ENCODE measurements around the gene SLFN14.
"Not testable (repeated sequence)": the region's sequence is repeated elsewhere in the genome, so short reads cannot be mapped to it uniquely, and the experiment has no call there.

SLFN14 gene

DNA sequence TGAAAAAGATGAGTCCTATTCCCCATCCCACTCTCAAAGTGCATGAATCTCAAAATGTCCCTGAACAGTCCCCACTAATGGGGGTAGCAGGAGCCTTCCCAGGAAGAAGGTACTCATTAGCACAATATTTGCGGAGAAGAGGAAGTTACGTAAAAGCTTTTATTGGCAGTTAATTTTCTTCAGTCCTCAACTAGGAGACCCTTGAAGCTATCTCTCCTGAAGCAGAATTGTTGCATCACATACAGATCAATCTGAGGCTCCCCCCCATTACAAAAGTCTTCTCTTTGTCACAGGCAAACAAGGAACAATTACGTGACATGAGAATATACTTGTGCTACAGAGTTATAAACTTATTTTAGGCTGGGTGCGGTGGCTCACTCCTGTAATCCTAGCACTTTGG is 37.3 kb downstream of the SLFN14 start:
- Histone ChIP-seq H3K9me2 (replicated peaks; ENCODE audit: low read depth, low read length) (no peaks in the 10 kb centered on the region), H3K9ac (ENCODE audit: low read depth, low read length, poor library complexity, severe bottlenecking) (no peak overlapping the region), H3K4me1 (ENCODE audit: insufficient read depth, low read length, poor library complexity, severe bottlenecking) (peaks cover 39% of the 10 kb centered on the region), H3K36me3 (ENCODE audit: insufficient read depth, low read length) (no peaks in the 10 kb centered on the region), H3K27me3 (ENCODE audit: insufficient read depth, low read length, poor library complexity, severe bottlenecking) (no peaks in the 10 kb centered on the region), H2AFZ (ENCODE audit: low read length) (no peak overlapping the region), H3K4me3 (ENCODE audit: low read length, poor library complexity, severe bottlenecking) (no peak overlapping the region), H4K20me1 (ENCODE audit: insufficient read depth, low read length, poor library complexity, severe bottlenecking) (no peaks in the 10 kb centered on the region), H3K4me2 (ENCODE audit: low read depth, low read length, poor library complexity, severe bottlenecking) (no peak overlapping the region), H3K9me3 (ENCODE audit: insufficient read depth, low read depth, low read length) (no peaks in the 10 kb centered on the region), H3F3A (ENCODE audit: low read depth) (peaks cover 8% of the 10 kb centered on the region), H3K79me2 (ENCODE audit: insufficient read depth, low read length) (no peaks in the 10 kb centered on the region)
- TF ChIP-seq, protein P1, sequence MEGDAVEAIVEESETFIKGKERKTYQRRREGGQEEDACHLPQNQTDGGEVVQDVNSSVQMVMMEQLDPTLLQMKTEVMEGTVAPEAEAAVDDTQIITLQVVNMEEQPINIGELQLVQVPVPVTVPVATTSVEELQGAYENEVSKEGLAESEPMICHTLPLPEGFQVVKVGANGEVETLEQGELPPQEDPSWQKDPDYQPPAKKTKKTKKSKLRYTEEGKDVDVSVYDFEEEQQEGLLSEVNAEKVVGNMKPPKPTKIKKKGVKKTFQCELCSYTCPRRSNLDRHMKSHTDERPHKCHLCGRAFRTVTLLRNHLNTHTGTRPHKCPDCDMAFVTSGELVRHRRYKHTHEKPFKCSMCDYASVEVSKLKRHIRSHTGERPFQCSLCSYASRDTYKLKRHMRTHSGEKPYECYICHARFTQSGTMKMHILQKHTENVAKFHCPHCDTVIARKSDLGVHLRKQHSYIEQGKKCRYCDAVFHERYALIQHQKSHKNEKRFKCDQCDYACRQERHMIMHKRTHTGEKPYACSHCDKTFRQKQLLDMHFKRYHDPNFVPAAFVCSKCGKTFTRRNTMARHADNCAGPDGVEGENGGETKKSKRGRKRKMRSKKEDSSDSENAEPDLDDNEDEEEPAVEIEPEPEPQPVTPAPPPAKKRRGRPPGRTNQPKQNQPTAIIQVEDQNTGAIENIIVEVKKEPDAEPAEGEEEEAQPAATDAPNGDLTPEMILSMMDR (conservative IDR thresholded peaks at IDR 0.05; ENCODE audit: low read length): no peak
- no peak for TF ChIP-seq EZH2phosphoT487 (IDR thresholded peaks at IDR 0.05; ENCODE audit: borderline replicate concordance)

DNA sequence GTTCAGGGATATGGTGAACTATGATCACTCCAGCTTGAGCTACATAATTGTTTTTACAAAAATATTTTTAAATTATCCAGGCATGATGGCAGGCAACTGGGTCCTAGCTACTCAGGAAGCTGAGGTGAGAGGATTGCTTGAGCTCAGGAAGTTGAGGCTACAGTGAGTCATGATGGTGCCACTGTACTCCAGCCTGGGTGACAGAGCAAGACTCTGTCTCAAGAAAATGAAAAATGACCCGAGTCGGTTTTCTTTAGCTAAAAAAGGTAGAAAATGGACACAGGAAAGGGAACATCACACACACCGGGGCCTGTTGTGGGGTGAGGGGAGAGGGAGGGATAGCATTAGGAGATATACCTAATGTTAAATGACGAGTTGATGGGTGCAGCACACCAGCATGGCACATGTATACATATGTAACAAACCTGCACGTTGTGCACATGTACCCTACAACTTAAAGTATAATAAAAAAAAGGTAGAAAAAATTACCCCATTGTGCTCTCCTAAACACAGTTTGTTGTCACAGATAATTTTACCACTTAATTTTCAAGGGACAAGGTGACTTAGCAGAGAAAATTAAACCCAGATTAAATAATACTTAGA is 38.9 kb downstream of the SLFN14 start:
- peak overlapping the region; percentile 80 for H3K4me2 ChIP-seq (ENCODE audit: low read depth, low read length, poor library complexity, severe bottlenecking)
- H3K36me3 ChIP-seq (ENCODE audit: insufficient read depth, low read length); H4K20me1 ChIP-seq (ENCODE audit: insufficient read depth, low read length, poor library complexity, severe bottlenecking); H3K27me3 ChIP-seq (ENCODE audit: insufficient read depth, low read length, poor library complexity, severe bottlenecking); H3F3A ChIP-seq (ENCODE audit: low read depth); H3K9me2 ChIP-seq (replicated peaks; ENCODE audit: low read depth, low read length); H3K9me3 ChIP-seq (ENCODE audit: insufficient read depth, low read depth, low read length); H3K79me2 ChIP-seq (ENCODE audit: insufficient read depth, low read length): not testable (repeated sequence)
- peak overlapping the region; percentile 67 for H3K9ac ChIP-seq (ENCODE audit: low read depth, low read length, poor library complexity, severe bottlenecking)
- H3K4me1 ChIP-seq (ENCODE audit: insufficient read depth, low read length, poor library complexity, severe bottlenecking): peaks cover 39% of the 10 kb centered on the region
- peak overlapping the region; percentile 81 for H2AFZ ChIP-seq (ENCODE audit: low read length)
- H3K4me3 ChIP-seq (ENCODE audit: low read length, poor library complexity, severe bottlenecking): peak overlapping the region; percentile 62

DNA sequence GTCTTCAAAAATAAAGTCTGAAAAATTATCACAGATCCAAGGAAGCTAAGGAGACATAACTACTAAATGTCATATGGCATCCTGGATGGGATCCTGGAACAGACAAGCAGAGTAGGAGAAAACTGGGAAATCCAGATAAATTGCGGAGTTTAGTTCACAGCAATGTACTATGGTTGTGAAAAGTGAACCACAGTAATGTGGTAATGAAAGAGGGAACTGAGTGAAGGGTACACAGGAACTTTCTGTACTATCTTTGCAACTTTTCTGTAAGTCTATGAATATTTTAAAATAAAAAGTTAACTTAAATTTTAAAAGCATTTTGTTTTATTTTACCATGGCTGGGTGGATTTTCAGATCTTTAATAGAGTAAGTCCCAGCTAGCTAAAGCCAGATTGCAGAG is 39.5 kb downstream of the SLFN14 start:
- Histone ChIP-seq H3K4me2 (ENCODE audit: low read depth, low read length, poor library complexity, severe bottlenecking) (peak overlapping the region; percentile 80), H3K27me3 (ENCODE audit: insufficient read depth, low read length, poor library complexity, severe bottlenecking) (no peaks in the 10 kb centered on the region), H3F3A (ENCODE audit: low read depth) (peaks cover 8% of the 10 kb centered on the region), H4K20me1 (ENCODE audit: insufficient read depth, low read length, poor library complexity, severe bottlenecking) (no peaks in the 10 kb centered on the region), H3K79me2 (ENCODE audit: insufficient read depth, low read length) (no peaks in the 10 kb centered on the region), H3K9me3 (ENCODE audit: insufficient read depth, low read depth, low read length) (no peaks in the 10 kb centered on the region), H3K9me2 (replicated peaks; ENCODE audit: low read depth, low read length) (no peaks in the 10 kb centered on the region), H3K36me3 (ENCODE audit: insufficient read depth, low read length) (no peaks in the 10 kb centered on the region), H2AFZ (ENCODE audit: low read length) (peak overlapping the region; percentile 81), H3K4me1 (ENCODE audit: insufficient read depth, low read length, poor library complexity, severe bottlenecking) (peaks cover 39% of the 10 kb centered on the region), H3K4me3 (ENCODE audit: low read length, poor library complexity, severe bottlenecking) (peak overlapping the region; percentile 62), H3K9ac (ENCODE audit: low read depth, low read length, poor library complexity, severe bottlenecking) (peak overlapping the region; percentile 67)
- no peak for TF ChIP-seq EZH2phosphoT487 (IDR thresholded peaks at IDR 0.05; ENCODE audit: borderline replicate concordance)
- TF ChIP-seq, protein P1 (conservative IDR thresholded peaks at IDR 0.05; ENCODE audit: low read length): no peak

DNA sequence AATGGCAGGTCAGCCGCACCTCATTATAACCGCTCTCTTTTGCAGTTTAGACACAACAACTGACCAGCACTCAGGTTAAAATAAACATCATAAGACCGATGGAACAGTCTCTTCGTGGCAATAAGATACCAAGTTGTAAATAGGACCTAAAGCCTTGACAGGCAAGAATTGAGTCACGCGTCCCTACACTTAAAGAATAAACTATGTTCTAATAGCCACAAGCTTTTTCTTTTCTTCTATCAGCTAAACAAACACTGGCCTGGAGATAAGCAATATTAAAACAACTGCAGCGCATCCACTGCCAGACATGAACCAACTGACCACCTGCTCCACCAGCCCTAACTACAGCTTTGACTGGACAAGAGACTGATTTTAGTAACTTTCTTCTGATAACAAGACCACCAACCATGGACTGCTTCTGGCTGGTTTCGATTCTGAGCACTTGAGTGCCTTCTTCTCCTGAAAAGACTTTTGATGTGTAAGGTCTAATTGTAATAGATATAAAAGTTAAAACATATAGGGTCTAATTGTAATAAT is 40.6 kb downstream of the SLFN14 start:
- Histone ChIP-seq H3K4me1 (ENCODE audit: insufficient read depth, low read length, poor library complexity, severe bottlenecking) (peaks cover 39% of the 10 kb centered on the region), H3K79me2 (ENCODE audit: insufficient read depth, low read length) (no peaks in the 10 kb centered on the region), H3K9me3 (ENCODE audit: insufficient read depth, low read depth, low read length) (no peaks in the 10 kb centered on the region), H3K27me3 (ENCODE audit: insufficient read depth, low read length, poor library complexity, severe bottlenecking) (no peaks in the 10 kb centered on the region), H3F3A (ENCODE audit: low read depth) (peaks cover 8% of the 10 kb centered on the region), H2AFZ (ENCODE audit: low read length) (no peak overlapping the region), H3K9ac (ENCODE audit: low read depth, low read length, poor library complexity, severe bottlenecking) (no peak overlapping the region), H3K9me2 (replicated peaks; ENCODE audit: low read depth, low read length) (no peaks in the 10 kb centered on the region), H4K20me1 (ENCODE audit: insufficient read depth, low read length, poor library complexity, severe bottlenecking) (no peaks in the 10 kb centered on the region), H3K4me3 (ENCODE audit: low read length, poor library complexity, severe bottlenecking) (no peak overlapping the region), H3K36me3 (ENCODE audit: insufficient read depth, low read length) (no peaks in the 10 kb centered on the region), H3K4me2 (ENCODE audit: low read depth, low read length, poor library complexity, severe bottlenecking) (no peak overlapping the region)
- TF ChIP-seq, protein P1 (conservative IDR thresholded peaks at IDR 0.05; ENCODE audit: low read length): no peak
- TF ChIP-seq EZH2phosphoT487 (IDR thresholded peaks at IDR 0.05; ENCODE audit: borderline replicate concordance): no peak

Data from Loucy (cell line).